Measurements from ENCODE around the gene ENDOU. TPM values are rescaled to one million over a fixed set of nuclear protein-coding genes. Genes with fewer than 3 reads are reported as not detected.

ENDOU gene
- total and polyA plus RNA-seq, 9 donors: 0.69 to 3.6 (median 1.4) TPM

GRCh38 chr12:47714826-47715386 lies 10.4 kb downstream of the ENDOU start:
- WGBS, 3 donors: 17 to 24% (median 21%) methylated on average over 5 of the region's 5 CpGs
- no peak for DNase-seq
- intact Hi-C loops (cut with DNase I): loop anchor here (5.0 to 10.0 kb wide), 4 partner anchors 42 to 122 kb away; partner anchors contain the start of gene RAPGEF3 (in 1 of the 4)
- H3K36me3 ChIP-seq: no peaks in the 10 kb centered on the region
- peaks cover 39% of the 10 kb centered on the region for H3K4me1 ChIP-seq (ENCODE audit: insufficient read depth)
- no peak overlapping the region for H3K4me3 ChIP-seq
- TF ChIP-seq EP300 (IDR thresholded peaks at IDR 0.05) (no peak), POLR2A (IDR thresholded peaks at IDR 0.05) (no peak), CTCF (IDR thresholded peaks at IDR 0.05) (no peak)
- peak overlapping the region; percentile 60 to 84 for H3K27ac ChIP-seq
- no peaks in the 10 kb centered on the region for H3K27me3 ChIP-seq
- no peaks in the 10 kb centered on the region for H3K9me3 ChIP-seq

- intact Hi-C loops (cut with DNase I): loop anchor here in 2 of 4 donors (2.0 to 10.0 kb wide), 3 partner anchors 65 to 113 kb away; no protein-coding TSS in a partner anchor
- peak overlapping the region in 1 of 2 donors; percentile 84 for H3K27ac ChIP-seq
Measured at GRCh38 chr12:47712171-47712570, 13.1 kb downstream of the ENDOU start.

GRCh38 chr12:47711448-47711847 lies 13.8 kb downstream of the ENDOU start:
- no peak for TF ChIP-seq EP300 (IDR thresholded peaks at IDR 0.05)
- TF ChIP-seq POLR2A (IDR thresholded peaks at IDR 0.05): no peak
- TF ChIP-seq CTCF (IDR thresholded peaks at IDR 0.05): no peak
- Histone ChIP-seq H3K4me3 (no peak overlapping the region), H3K4me1 (ENCODE audit: insufficient read depth) (peaks cover 23% of the 10 kb centered on the region), H3K36me3 (no peaks in the 10 kb centered on the region), H3K27me3 (no peaks in the 10 kb centered on the region), H3K9me3 (no peaks in the 10 kb centered on the region), H3K27ac (no peak overlapping the region)
- WGBS, 3 donors: 93 to 95% (median 94%) methylated on average over 5 of the region's 5 CpGs
- DNase-seq: no peak
- intact Hi-C loops (cut with DNase I): loop anchor here in 2 of 4 donors (5.0 to 10.0 kb wide), 2 partner anchors 66 to 113 kb away; no protein-coding TSS in a partner anchor

More at GRCh38 chr12:47712171-47712570, 13.1 kb downstream of the ENDOU start:
- WGBS, 3 donors: 90 to 97% (median 94%) methylated on average over 6 of the region's 6 CpGs
- TF ChIP-seq EP300 (IDR thresholded peaks at IDR 0.05) (no peak), CTCF (IDR thresholded peaks at IDR 0.05) (no peak), POLR2A (IDR thresholded peaks at IDR 0.05) (no peak)
- H3K9me3 ChIP-seq: no peaks in the 10 kb centered on the region
- peaks cover 27% of the 10 kb centered on the region for H3K4me1 ChIP-seq (ENCODE audit: insufficient read depth)
- H3K36me3 ChIP-seq: no peaks in the 10 kb centered on the region
- H3K27me3 ChIP-seq: no peaks in the 10 kb centered on the region
- H3K4me3 ChIP-seq: no peak overlapping the region
- DNase-seq: no peak

- no peak for DNase-seq
- Histone ChIP-seq H3K27me3 (no peaks in the 10 kb centered on the region), H3K9me3 (no peaks in the 10 kb centered on the region), H3K27ac (no peak overlapping the region), H3K36me3 (no peaks in the 10 kb centered on the region), H3K4me3 (no peak overlapping the region), H3K4me1 (ENCODE audit: insufficient read depth) (peaks cover 15% of the 10 kb centered on the region)
- TF ChIP-seq EP300 (IDR thresholded peaks at IDR 0.05) (no peak), POLR2A (IDR thresholded peaks at IDR 0.05) (no peak), CTCF (IDR thresholded peaks at IDR 0.05) (no peak)
- intact Hi-C loops (cut with DNase I): loop anchor here in 2 of 4 donors (5.0 to 10.0 kb wide), 2 partner anchors 67 to 115 kb away; no protein-coding TSS in a partner anchor
Measured at GRCh38 chr12:47710278-47710677, 15.0 kb downstream of the ENDOU start.

Data from ovary (tissue), 9 donors.